BJ (cell line): Measurements from ENCODE around the gene EPHB2. TPM values are rescaled to one million over a fixed set of nuclear protein-coding genes. Genes with fewer than 3 reads are reported as not detected.
A peak's percentile ranks its signal among the peaks of the same experiment; 100 is the strongest.

Experiments
- CTCF ChIA-PET: fragments of 350-600 bp; formaldehyde crosslinking; extraction: SDS; loops from one replicate; lab custom pipeline; 2021; ENCODE audit warnings: antibody characterized with exemption, inconsistent platforms; lab: Yijun Ruan, JAX
- POLR2A ChIA-PET: fragments of 300-600 bp; sonication (Branson Sonifier 250); formaldehyde crosslinking; extraction: SDS; loops from one replicate; lab custom pipeline; 2021; ENCODE audit warnings: antibody characterized with exemption; lab: Charles Lee
- DNase-seq: peaks from one replicate; pipeline ENCODE4 v3.0.0-alpha.2; 2011; ENCODE audit warnings: low read depth
- H3K27me3 ChIP-seq: 2 replicates; pipeline ENCODE4 v1.6.0; 2011; ENCODE audit warnings: low read length; ENCODE audit not compliant: control insufficient read depth, insufficient read depth
- H3K36me3 ChIP-seq: 2 replicates; pipeline ENCODE4 v1.5.1; 2011; ENCODE audit warnings: low read length; ENCODE audit not compliant: control insufficient read depth, insufficient read depth
- H3K4me3 ChIP-seq: 2 replicates; pipeline ENCODE4 v1.5.1; 2011; ENCODE audit warnings: low read depth, mild to moderate bottlenecking, control low read depth, low read length
- CTCF ChIP-seq: IDR thresholded peaks from 2 replicates; pipeline ENCODE4 v1.5.1; 2011; ENCODE audit warnings: low read depth, mild to moderate bottlenecking, control low read depth, inconsistent platforms, low read length, moderate library complexity; ENCODE audit not compliant: insufficient read depth
- polyA plus RNA-seq: library from polyadenylated mRNA; depleted of rRNA; stranded (reverse); fragments of >200 nt; gene quantifications from 2 replicates; pipeline ENCODE4 v1.2.3, GENCODE V29; 2011

Gene EPHB2
- polyA plus RNA-seq, 1 experiment, result 8.7 TPM

GRCh38 chr1:22737374-22738068, 26.9 kb downstream of the EPHB2 start:
- H3K36me3 ChIP-seq, result no peaks in the 10 kb centered on the region
- ChIA-PET CTCF (interaction anchor here (2.1 kb wide), 1 partner anchor 8 kb away, joined by 5 read pairs; no protein-coding TSS in a partner anchor), POLR2A (no interaction called here)
- DNase-seq, result no peak
- no peaks in the 10 kb centered on the region for H3K27me3 ChIP-seq
- H3K4me3 ChIP-seq, result no peak overlapping the region
- TF ChIP-seq CTCF, result no peak

- Histone ChIP-seq H3K4me3 (no peak overlapping the region), H3K36me3 (no peaks in the 10 kb centered on the region), H3K27me3 (no peaks in the 10 kb centered on the region)
- POLR2A ChIA-PET, result no interaction called here
- no peak for TF ChIP-seq CTCF
- CTCF ChIA-PET, result interaction anchor here (2.1 kb wide), 1 partner anchor 8 kb away, joined by 5 read pairs; no protein-coding TSS in a partner anchor
- DNase-seq, result no peak
Measured at GRCh38 chr1:22738069-22738435, 27.4 kb downstream of the EPHB2 start.

- ChIA-PET CTCF (interaction anchor here (0.6 to 2.1 kb wide), 4 partner anchors 9 to 129 kb away, joined by 3 to 7 read pairs (median 4); no protein-coding TSS in a partner anchor), POLR2A (no interaction called here)
- H3K4me3 ChIP-seq, result no peak overlapping the region
- H3K36me3 ChIP-seq, result no peaks in the 10 kb centered on the region
- no peak for TF ChIP-seq CTCF
- no peaks in the 10 kb centered on the region for H3K27me3 ChIP-seq
- DNase-seq, result no peak
Measured at GRCh38 chr1:22738522-22738921, 27.9 kb downstream of the EPHB2 start.

- no peak for TF ChIP-seq CTCF
- no peaks in the 10 kb centered on the region for H3K27me3 ChIP-seq
- no peaks in the 10 kb centered on the region for H3K36me3 ChIP-seq
- ChIA-PET CTCF (interaction anchor here (1.1 to 1.6 kb wide), 2 partner anchors 35 to 122 kb away, joined by 3 to 7 read pairs; no protein-coding TSS in a partner anchor), POLR2A (no interaction called here)
- no peak overlapping the region for H3K4me3 ChIP-seq
- DNase-seq, result peak; percentile 40
Measured at GRCh38 chr1:22739648-22740385, 29.2 kb downstream of the EPHB2 start.

- no peaks in the 10 kb centered on the region for H3K36me3 ChIP-seq
- ChIA-PET CTCF (interaction anchor here (2.2 kb wide), 1 partner anchor 11 kb away, joined by 5 read pairs; no protein-coding TSS in a partner anchor), POLR2A (no interaction called here)
- no peak overlapping the region for H3K4me3 ChIP-seq
- DNase-seq, result no peak
- no peaks in the 10 kb centered on the region for H3K27me3 ChIP-seq
- TF ChIP-seq CTCF, result no peak
Measured at GRCh38 chr1:22741118-22741517, 30.5 kb downstream of the EPHB2 start.
